HCT116 (cell line): ENCODE data around the gene INPPL1. TPM values are rescaled to one million over a fixed set of nuclear protein-coding genes. Genes with fewer than 3 reads are reported as not detected.

Source experiments
- ATAC-seq: fragments of 200-7000 bp; cut with Tn5 transposase; 2 replicates; pipeline ENCODE4 v1.9.1; 2020; ENCODE audit warnings: mild to moderate bottlenecking, moderate library complexity
- BruUV-seq: library from RNA; stranded (reverse); fragments of 400-500 nt; replicated peaks from 2 replicates; lab custom pipeline; 2021; lab: Mats Ljungman, UMichigan
- CTCF ChIA-PET: fragments of 300-600 bp; sonication (Branson Sonifier 250); formaldehyde crosslinking; loops from one replicate; lab custom pipeline; 2021; ENCODE audit warnings: antibody characterized with exemption; lab: Charles Lee
- POLR2A ChIA-PET: fragments of 300-600, 350-600 bp; sonication (Branson Sonifier 250); formaldehyde crosslinking; loops from one replicate; lab custom pipeline; 2021; ENCODE audit warnings: antibody characterized with exemption; lab: Charles Lee
- RAD21 ChIA-PET, 2 experiments: fragments of 300-600 bp; sonication (Branson Sonifier 250); formaldehyde crosslinking; loops; one replicate each; lab custom pipeline; 2023; ENCODE audit warnings: low total read pairs in 2 of 2; ENCODE audit not compliant: uncharacterized antibody in 2 of 2, unreplicated experiment in 2 of 2, low non-redundant PET in 1 of 2; lab: Charles Lee
- DNase-seq: peaks from one replicate; pipeline ENCODE4 v3.0.0-alpha.2; 2010; ENCODE audit warnings: low read depth, low spot score
- H2AFZ ChIP-seq: fragments of 200-600 bp; shearing (Covaris generic), sonication (generic); 2 replicates; pipeline ENCODE4 v1.6.1; 2017; ENCODE audit warnings: low read depth, mixed run types, mixed read lengths, antibody characterized with exemption, low read length; ENCODE audit not compliant: poor library complexity, severe bottlenecking
- H3K27ac ChIP-seq: 2 replicates; pipeline ENCODE4 v1.5.1; 2012; ENCODE audit warnings: low read depth, low read length
- H3K27me3 ChIP-seq: fragments of 200-600 bp; sonication (generic); 2 replicates; pipeline ENCODE4 v1.6.1; 2016; ENCODE audit warnings: mixed run types, low read length, mixed read lengths; ENCODE audit not compliant: insufficient read depth
- H3K36me3 ChIP-seq, 2 experiments: fragments of 200-500 bp in 1 of 2; fragments of 200-600 bp in 1 of 2; sonication (Bioruptor generic) in 1 of 2; sonication (generic) in 1 of 2; 2 replicates each; pipeline versions ENCODE4 v1.5.1 to v1.6.1; 2014 to 2016; ENCODE audit warnings: low read length in 2 of 2, inconsistent platforms in 1 of 2, mixed read lengths in 1 of 2, mixed run types in 1 of 2; ENCODE audit not compliant: insufficient read depth in 2 of 2, control insufficient read depth in 1 of 2
- H3K4me1 ChIP-seq, 2 experiments: fragments of 200-600 bp in 1 of 2; sonication (generic) in 1 of 2; 2 replicates each; pipeline versions ENCODE4 v1.5.1 to v1.6.1; 2012 to 2017; ENCODE audit warnings: low read length in 2 of 2, inconsistent platforms in 1 of 2, mild to moderate bottlenecking in 1 of 2, mixed read lengths in 1 of 2, mixed run types in 1 of 2, moderate library complexity in 1 of 2; ENCODE audit not compliant: insufficient read depth in 2 of 2, control insufficient read depth in 1 of 2
- H3K4me2 ChIP-seq: fragments of 200-600 bp; sonication (generic); 2 replicates; pipeline ENCODE4 v1.6.1; 2017; ENCODE audit warnings: mixed run types, low read length, mixed read lengths
- H3K4me3 ChIP-seq, 2 experiments: fragments of 200-600 bp in 1 of 2; sonication (generic) in 1 of 2; replicated peaks in 1 of 2; 2 replicates each; pipeline ENCODE4 v1.5.1; 2011 to 2016; ENCODE audit warnings: low read length in 2 of 2, control low read depth in 1 of 2, low read depth in 1 of 2, mild to moderate bottlenecking in 1 of 2, mixed read lengths in 1 of 2, mixed run types in 1 of 2
- H3K79me2 ChIP-seq: fragments of 200-600 bp; sonication (generic); 2 replicates; pipeline ENCODE4 v1.6.1; 2017; ENCODE audit warnings: mild to moderate bottlenecking, mixed run types, low read length, moderate library complexity, mixed read lengths; ENCODE audit not compliant: insufficient read depth
- H3K9ac ChIP-seq: fragments of 200-600 bp; sonication (generic); 2 replicates; pipeline ENCODE4 v1.6.1; 2016; ENCODE audit warnings: low read length, mixed read lengths
- H3K9me2 ChIP-seq: fragments of 200-600 bp; sonication (generic), shearing (Covaris generic); 2 replicates; pipeline ENCODE4 v1.6.1; 2017; ENCODE audit warnings: mixed run types, mild to moderate bottlenecking, moderate library complexity; ENCODE audit not compliant: insufficient read depth
- H3K9me3 ChIP-seq, 2 experiments: fragments of 200-500 bp in 1 of 2; fragments of 200-600 bp in 1 of 2; sonication (Bioruptor generic) in 1 of 2; sonication (generic) in 1 of 2; 2 replicates each; pipeline ENCODE4 v1.6.1; 2014 to 2017; ENCODE audit warnings: low read length in 2 of 2, mixed read lengths in 2 of 2, inconsistent platforms in 1 of 2, low read depth in 1 of 2, mild to moderate bottlenecking in 1 of 2, mixed run types in 1 of 2, moderate library complexity in 1 of 2; ENCODE audit not compliant: control insufficient read depth in 1 of 2, insufficient read depth in 1 of 2
- H4K20me1 ChIP-seq: fragments of 200-600 bp; sonication (generic), shearing (Covaris generic); 2 replicates; pipeline ENCODE4 v1.6.1; 2017; ENCODE audit warnings: mixed run types, mild to moderate bottlenecking, moderate library complexity; ENCODE audit not compliant: insufficient read depth
- ATF3 ChIP-seq: IDR thresholded peaks from 2 replicates; pipeline ENCODE4 v1.6.1; 2012
- CBX3 ChIP-seq: IDR thresholded peaks from 2 replicates; pipeline ENCODE4 v1.6.1; 2012; ENCODE audit warnings: low read depth
- CEBPB ChIP-seq: IDR thresholded peaks from 2 replicates; pipeline ENCODE4 v1.6.1; 2012; ENCODE audit warnings: low read depth
- CTCF ChIP-seq, 3 experiments: fragments of 200-600 bp in 1 of 3; sonication (generic) in 1 of 3; IDR thresholded peaks in 2 of 3; conservative IDR thresholded peaks in 1 of 3; 2 replicates each; pipeline ENCODE4 v1.5.1; 2012 to 2017; ENCODE audit warnings: low read depth in 2 of 3, low read length in 2 of 3, antibody characterized with exemption in 1 of 3, borderline replicate concordance in 1 of 3, control low read depth in 1 of 3, mild to moderate bottlenecking in 1 of 3, mixed read lengths in 1 of 3, mixed run types in 1 of 3, moderate library complexity in 1 of 3; ENCODE audit not compliant: insufficient read depth in 1 of 3
- EGR1 ChIP-seq: IDR thresholded peaks from 2 replicates; pipeline ENCODE4 v1.6.1; 2012; ENCODE audit warnings: low read depth
- ELF1 ChIP-seq: IDR thresholded peaks from 2 replicates; pipeline ENCODE4 v1.6.1; 2012; ENCODE audit warnings: low read depth, borderline replicate concordance
- EZH2 ChIP-seq: fragments of 200-600 bp; sonication (generic); IDR thresholded peaks from 2 replicates; pipeline ENCODE4 v1.6.1; 2017; ENCODE audit warnings: antibody characterized with exemption, mixed run types
- JUND ChIP-seq: IDR thresholded peaks from 2 replicates; pipeline ENCODE4 v1.6.1; 2012
- MAX ChIP-seq: IDR thresholded peaks from 2 replicates; pipeline ENCODE4 v1.6.1; 2012
- POLR2A ChIP-seq: IDR thresholded peaks from 2 replicates; pipeline ENCODE4 v1.7.0; 2011; ENCODE audit warnings: borderline replicate concordance; ENCODE audit not compliant: insufficient read depth, insufficient read length; ENCODE audit errors: extremely low read depth
- RAD21 ChIP-seq: IDR thresholded peaks from 2 replicates; pipeline ENCODE4 v1.6.1; 2012; ENCODE audit warnings: low read depth, mild to moderate bottlenecking
- REST ChIP-seq: IDR thresholded peaks from 2 replicates; pipeline ENCODE4 v1.6.1; 2012; ENCODE audit warnings: low read depth
- SRF ChIP-seq: IDR thresholded peaks from 2 replicates; pipeline ENCODE4 v1.6.1; 2012; ENCODE audit warnings: low read depth
- TCF7L2 ChIP-seq: IDR thresholded peaks from 2 replicates; pipeline ENCODE4 v1.7.0; 2011; ENCODE audit warnings: borderline replicate concordance, inconsistent platforms; ENCODE audit not compliant: insufficient read depth, insufficient read length; ENCODE audit errors: extremely low read depth
- YY1 ChIP-seq: IDR thresholded peaks from 2 replicates; pipeline ENCODE4 v1.6.1; 2011; ENCODE audit warnings: low read length, low read depth, moderate library complexity, mild to moderate bottlenecking; ENCODE audit not compliant: insufficient replicate concordance; ENCODE audit errors: extremely low read depth
- ZBTB33 ChIP-seq: IDR thresholded peaks from 2 replicates; pipeline ENCODE4 v1.6.1; 2011; ENCODE audit warnings: mild to moderate bottlenecking, low read length, moderate library complexity; ENCODE audit not compliant: insufficient replicate concordance; ENCODE audit errors: extremely low read depth
- ZFX ChIP-seq: fragments of 450-650 bp; IDR thresholded peaks from 2 replicates; pipeline ENCODE4 v1.6.1; 2017
- ZNF274 ChIP-seq: fragments of 200-500 bp; sonication (Bioruptor generic); IDR thresholded peaks from 2 replicates; pipeline ENCODE4 v1.6.1; 2014; ENCODE audit warnings: mild to moderate bottlenecking, low read depth, low read length, inconsistent platforms
- intact Hi-C: fragments of 100-400 bp; cut with micrococcal nuclease; formaldehyde crosslinking; loops from 2 replicates; pipeline ENCODE4 v1.10.0; 2022
- total RNA-seq: library from RNA; stranded (reverse); gene quantifications from one replicate; pipeline ENCODE4 v1.2.1, GENCODE V29; 2021; ENCODE audit not compliant: unreplicated experiment

The INPPL1 gene
- total RNA-seq, 1 experiment from 2014 or later = 132 TPM

- Histone ChIP-seq H3K4me1 (no peaks in the 10 kb centered on the region), H3K9me2 (no peaks in the 10 kb centered on the region), H3K27me3 (no peaks in the 10 kb centered on the region), H3K36me3 (no peaks in the 10 kb centered on the region), H2AFZ (no peak overlapping the region), H3K9me3 (no peaks in the 10 kb centered on the region), H3K27ac (no peak overlapping the region), H3K4me2 (no peak overlapping the region), H3K79me2 (no peaks in the 10 kb centered on the region), H4K20me1 (no peaks in the 10 kb centered on the region), H3K4me3 (no peak overlapping the region), H3K9ac (no peak overlapping the region)
- no peak for TF ChIP-seq REST
- TF ChIP-seq TCF7L2 = no peak
- no peak for TF ChIP-seq CEBPB
- TF ChIP-seq ZNF274 = no peak
- no peak for TF ChIP-seq POLR2A
- no peak for TF ChIP-seq MAX
- no peak for TF ChIP-seq YY1
- no peak for TF ChIP-seq SRF
- no peak for TF ChIP-seq JUND
- no peak for TF ChIP-seq EZH2
- no peak for TF ChIP-seq ATF3
- no peak for TF ChIP-seq ZBTB33
- no peak for TF ChIP-seq CTCF (IDR thresholded peaks at IDR 0.05 in 2 of 3, conservative IDR thresholded peaks at IDR 0.05 in 1 of 3; ENCODE audit: borderline replicate concordance in 1 of 3, insufficient read depth in 1 of 3, low read depth in 2 of 3, low read length in 2 of 3)
- no peak for TF ChIP-seq ZFX
- no peak for TF ChIP-seq CBX3
- no peak for TF ChIP-seq ELF1
- no peak for TF ChIP-seq EGR1
- TF ChIP-seq RAD21 = no peak
- ATAC-seq (no peak), DNase-seq (no peak)
- RAD21 ChIA-PET = no interaction called here
- BruUV-seq = no TSS peak
- POLR2A ChIA-PET = no interaction called here
- CTCF ChIA-PET = interaction anchor here (0.9 kb wide), 1 partner anchor 16 kb away, joined by 3 read pairs; no protein-coding TSS in a partner anchor
- intact Hi-C loops = no loop called here
These were observed 29.9 kb downstream of the INPPL1 start for GRCh38 chr11:72254299-72254993.
